DND-41 (cell line): ENCODE data around the gene MTX3.

Experiments
- CTCF ChIP-seq: IDR thresholded peaks from 2 replicates; pipeline ENCODE4 v1.5.1; 2012; ENCODE audit warnings: borderline replicate concordance, low read length, moderate library complexity, mild to moderate bottlenecking; ENCODE audit not compliant: poor library complexity, severe bottlenecking; ENCODE audit errors: extremely low read depth
- EZH2 ChIP-seq: IDR thresholded peaks from 3 replicates; pipeline ENCODE4 v1.6.1; 2012; ENCODE audit warnings: borderline replicate concordance, low read depth, mild to moderate bottlenecking, moderate library complexity, low read length, inconsistent platforms; ENCODE audit not compliant: severe bottlenecking

GRCh38 chr5:79973996-79974395 lies 17.1 kb downstream of the MTX3 start:
- no peak for TF ChIP-seq CTCF
- TF ChIP-seq EZH2: no peak
